ENCODE measurements around the gene DNAJC5. TPM values are rescaled to one million over a fixed set of nuclear protein-coding genes. Genes with fewer than 3 reads are reported as not detected.
A peak's percentile ranks its signal among the peaks of the same experiment; 100 is the strongest.

Gene DNAJC5
- total RNA-seq, 4 donors from 2014 or later, result 10.9 to 39.8 (median 25.6) TPM

- peak in 1 of 2 donors; percentile 40 for DNase-seq
- Histone ChIP-seq H3K27me3 (no peaks in the 10 kb centered on the region), H3K4me1 (no peaks in the 10 kb centered on the region), H3K27ac (peak overlapping the region; percentile 44 to 45), H3K9me3 (no peaks in the 10 kb centered on the region), H3K4me3 (no peak overlapping the region), H3K36me3 (no peaks in the 10 kb centered on the region)
- intact Hi-C loops (cut with DNase I; ENCODE audit: low total_unique reads), result no loop called here
- no peak for TF ChIP-seq CTCF (IDR thresholded peaks at IDR 0.05)
- TF ChIP-seq POLR2A (IDR thresholded peaks at IDR 0.05), result no peak
These were observed 47.5 kb downstream of the DNAJC5 start for GRCh38 chr20:63942250-63942951.

GRCh38 chr20:63942969-63943807, 48.3 kb downstream of the DNAJC5 start:
- intact Hi-C loops (cut with DNase I; ENCODE audit: low total_unique reads), result no loop called here
- Histone ChIP-seq H3K9me3 (no peaks in the 10 kb centered on the region), H3K27ac (peak overlapping the region; percentile 44 to 45), H3K4me3 (no peak overlapping the region), H3K36me3 (no peaks in the 10 kb centered on the region), H3K27me3 (no peaks in the 10 kb centered on the region), H3K4me1 (no peaks in the 10 kb centered on the region)
- TF ChIP-seq CTCF (IDR thresholded peaks at IDR 0.05) (no peak), POLR2A (IDR thresholded peaks at IDR 0.05) (no peak)
- DNase-seq, result no peak

GRCh38 chr20:63943808-63944077, 48.8 kb downstream of the DNAJC5 start:
- no peak overlapping the region for H3K4me3 ChIP-seq
- no peaks in the 10 kb centered on the region for H3K36me3 ChIP-seq
- no peaks in the 10 kb centered on the region for H3K27me3 ChIP-seq
- TF ChIP-seq POLR2A (IDR thresholded peaks at IDR 0.05) (no peak), CTCF (IDR thresholded peaks at IDR 0.05) (no peak)
- intact Hi-C loops (cut with DNase I; ENCODE audit: low total_unique reads), result no loop called here
- peaks cover 2 to 3% of the 10 kb centered on the region in 2 donors for H3K4me1 ChIP-seq
- H3K9me3 ChIP-seq, result no peaks in the 10 kb centered on the region
- H3K27ac ChIP-seq, result no peak overlapping the region
- DNase-seq, result no peak

- no peak overlapping the region for H3K4me3 ChIP-seq
- no peak for DNase-seq
- H3K4me1 ChIP-seq, result peaks cover 4 to 8% of the 10 kb centered on the region in 2 donors
- intact Hi-C loops (cut with DNase I; ENCODE audit: low total_unique reads), result no loop called here
- TF ChIP-seq POLR2A (IDR thresholded peaks at IDR 0.05) (no peak), CTCF (IDR thresholded peaks at IDR 0.05) (no peak)
- H3K27me3 ChIP-seq, result no peaks in the 10 kb centered on the region
- H3K9me3 ChIP-seq, result no peaks in the 10 kb centered on the region
- H3K27ac ChIP-seq, result no peak overlapping the region
- H3K36me3 ChIP-seq, result no peaks in the 10 kb centered on the region
These were observed 49.4 kb downstream of the DNAJC5 start for GRCh38 chr20:63944078-63944941.
